GM10266 (cell line): Measurements from ENCODE around the gene MFSD6.
"Not testable (repeated sequence)": the region's sequence is repeated elsewhere in the genome, so short reads cannot be mapped to it uniquely, and the experiment has no call there.

Source experiments
- DNase-seq: peaks from one replicate; pipeline ENCODE4 v3.0.0; 2012; ENCODE audit errors: extremely low spot score
- CTCF ChIP-seq: IDR thresholded peaks from 2 replicates; pipeline ENCODE4 v1.5.1; 2012; ENCODE audit warnings: mild to moderate bottlenecking, low read depth; ENCODE audit not compliant: control insufficient read depth, insufficient read depth; ENCODE audit errors: missing control alignments

MFSD6 gene

GRCh38 chr2:190489475-190489874 is 81.3 kb downstream of the MFSD6 start:
- TF ChIP-seq CTCF, result no peak
- DNase-seq, result no peak

- no peak for TF ChIP-seq CTCF
- DNase-seq, result no peak
These were observed 82.3 kb downstream of the MFSD6 start for GRCh38 chr2:190490502-190490901.

GRCh38 chr2:190493095-190493494 is 84.9 kb downstream of the MFSD6 start:
- no peak for DNase-seq
- no peak for TF ChIP-seq CTCF

GRCh38 chr2:190494600-190495227 is 86.6 kb downstream of the MFSD6 start:
- DNase-seq, result not testable (repeated sequence)

GRCh38 chr2:190497428-190497827 is 89.3 kb downstream of the MFSD6 start:
- DNase-seq, result no peak
- no peak for TF ChIP-seq CTCF

- TF ChIP-seq CTCF, result no peak
These were observed 91.1 kb downstream of the MFSD6 start for GRCh38 chr2:190499273-190499672.

GRCh38 chr2:190500054-190500502 is 91.9 kb downstream of the MFSD6 start:
- TF ChIP-seq CTCF, result no peak
- no peak for DNase-seq

More at GRCh38 chr2:190499273-190499672, 91.1 kb downstream of the MFSD6 start:
- DNase-seq, result no peak

- no peak for TF ChIP-seq CTCF
- DNase-seq, result no peak
These were observed 93.1 kb downstream of the MFSD6 start for GRCh38 chr2:190501231-190501630.
